Hematopoietic multipotent progenitor cell treated with erythropoietin and hydrocortisone succinate and interleukin-3 and kit ligand, for 6 days (in vitro differentiated cells): ENCODE results near the gene CPOX.

Source experiments
- DNase-seq: peaks from one replicate; pipeline ENCODE4 v3.0.0-alpha.2; 2015

CPOX gene

GRCh38 chr3:98534168-98534567 lies 59.2 kb downstream of the CPOX start:
- DNase-seq: no peak

- no peak for DNase-seq
These were observed 60.5 kb downstream of the CPOX start for GRCh38 chr3:98532709-98533571.

GRCh38 chr3:98532275-98532637 lies 61.2 kb downstream of the CPOX start:
- no peak for DNase-seq

GRCh38 chr3:98531622-98532274 lies 61.7 kb downstream of the CPOX start, which contains the start of gene GPR15:
Gene GPR15, plus strand, starts transcription at chr3:98531978. Its CDS starts 56 bp downstream, at chr3:98532034.
- no peak for DNase-seq

- no peak for DNase-seq
These were observed 62.7 kb downstream of the CPOX start for GRCh38 chr3:98530676-98531075.

- DNase-seq: no peak
These were observed 63.5 kb downstream of the CPOX start for GRCh38 chr3:98529856-98530459.
